ENCODE results near the gene PATZ1.
A peak's percentile ranks its signal among the peaks of the same experiment; 100 is the strongest.
"Not testable (repeated sequence)": the region's sequence is repeated elsewhere in the genome, so short reads cannot be mapped to it uniquely, and the experiment has no call there.

Gene PATZ1

GRCh38 chr22:31346255-31346732 is at the start of gene PATZ1:
PATZ1 (minus strand) TSS chr22:31346346; CDS start chr22:31345602, 744 bp downstream.
- peak; percentile 57 for DNase-seq

GRCh38 chr22:31394326-31394725 is 48.2 kb upstream of the PATZ1 start:
- no peak for DNase-seq

- DNase-seq, result no peak
Observed at GRCh38 chr22:31393893-31394292, 47.7 kb upstream of the PATZ1 start.

- not testable (repeated sequence) for DNase-seq
Observed at GRCh38 chr22:31378651-31379050, 32.5 kb upstream of the PATZ1 start.

GRCh38 chr22:31378123-31378522 is 32.0 kb upstream of the PATZ1 start:
- DNase-seq, result no peak

GRCh38 chr22:31377612-31378011 is 31.5 kb upstream of the PATZ1 start:
- DNase-seq, result no peak

- DNase-seq, result no peak
Observed at GRCh38 chr22:31367426-31367825, 21.3 kb upstream of the PATZ1 start.

GRCh38 chr22:31363885-31364465 is 17.8 kb upstream of the PATZ1 start:
- DNase-seq, result no peak

- DNase-seq, result no peak
Observed at GRCh38 chr22:31361743-31362142, 15.6 kb upstream of the PATZ1 start.

- no peak for DNase-seq
Observed at GRCh38 chr22:31360029-31360428, 13.9 kb upstream of the PATZ1 start.

GRCh38 chr22:31354515-31354914 is 8.4 kb upstream of the PATZ1 start:
- no peak for DNase-seq

GRCh38 chr22:31350410-31350863 is 4.3 kb upstream of the PATZ1 start:
- peak; percentile 43 for DNase-seq

GRCh38 chr22:31349960-31350359 is 3.8 kb upstream of the PATZ1 start:
- DNase-seq, result no peak

GRCh38 chr22:31348766-31349165 is 2.6 kb upstream of the PATZ1 start:
- DNase-seq, result no peak

- not testable (repeated sequence) for DNase-seq
Observed at GRCh38 chr22:31348009-31348337, 1.8 kb upstream of the PATZ1 start.

- peak; percentile 52 for DNase-seq
Observed at GRCh38 chr22:31347251-31348008, 1.3 kb upstream of the PATZ1 start.

- peak; percentile 17 for DNase-seq
Observed at GRCh38 chr22:31346733-31347250, 646 bp upstream of the PATZ1 start.

- peak; percentile 50 for DNase-seq
Observed at GRCh38 chr22:31345331-31346254, 553 bp downstream of the PATZ1 start.

GRCh38 chr22:31344578-31345330 is 1.4 kb downstream of the PATZ1 start:
- DNase-seq, result no peak

GRCh38 chr22:31344256-31344577 is 1.9 kb downstream of the PATZ1 start:
- no peak for DNase-seq

GRCh38 chr22:31343235-31344191 is 2.6 kb downstream of the PATZ1 start:
- peak; percentile 76 for DNase-seq

Measured in NCI-H748 treated with DMSO at 0.1 percent for 48 hours (cell line).